ENCODE results near the gene TNFRSF21.

Gene TNFRSF21

DNA sequence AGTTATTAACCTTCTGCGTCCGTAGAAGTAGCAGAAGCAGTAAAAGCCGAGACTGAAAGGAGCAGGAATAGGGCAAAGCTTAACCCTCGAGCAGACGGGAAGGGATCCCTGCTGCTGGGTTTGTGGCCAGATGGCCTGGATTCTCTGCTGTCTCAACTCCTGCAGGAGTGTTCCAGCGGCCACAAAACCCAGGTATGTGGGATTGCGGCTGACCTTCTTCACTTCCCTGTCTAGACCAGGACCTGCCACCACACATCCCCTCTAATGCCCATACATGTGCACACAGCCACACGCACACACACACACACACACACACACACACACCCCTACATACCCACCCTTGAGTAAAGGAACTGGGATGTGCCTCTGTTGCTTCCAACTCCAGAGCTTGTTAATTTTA lies 33.1 kb upstream of the TNFRSF21 start:
- no peaks in the 10 kb centered on the region for H4K20me1 ChIP-seq (ENCODE audit: insufficient read depth, low read length)
- ATAC-seq (ENCODE audit: insufficient read depth, low read depth) (no peak), DNase-seq (no peak)
- H3K27me3 ChIP-seq (ENCODE audit: insufficient read depth, low read length, poor library complexity) = no peaks in the 10 kb centered on the region
- H3K4me1 ChIP-seq (ENCODE audit: insufficient read depth, low read length) = no peaks in the 10 kb centered on the region
- TF ChIP-seq, protein P1, sequence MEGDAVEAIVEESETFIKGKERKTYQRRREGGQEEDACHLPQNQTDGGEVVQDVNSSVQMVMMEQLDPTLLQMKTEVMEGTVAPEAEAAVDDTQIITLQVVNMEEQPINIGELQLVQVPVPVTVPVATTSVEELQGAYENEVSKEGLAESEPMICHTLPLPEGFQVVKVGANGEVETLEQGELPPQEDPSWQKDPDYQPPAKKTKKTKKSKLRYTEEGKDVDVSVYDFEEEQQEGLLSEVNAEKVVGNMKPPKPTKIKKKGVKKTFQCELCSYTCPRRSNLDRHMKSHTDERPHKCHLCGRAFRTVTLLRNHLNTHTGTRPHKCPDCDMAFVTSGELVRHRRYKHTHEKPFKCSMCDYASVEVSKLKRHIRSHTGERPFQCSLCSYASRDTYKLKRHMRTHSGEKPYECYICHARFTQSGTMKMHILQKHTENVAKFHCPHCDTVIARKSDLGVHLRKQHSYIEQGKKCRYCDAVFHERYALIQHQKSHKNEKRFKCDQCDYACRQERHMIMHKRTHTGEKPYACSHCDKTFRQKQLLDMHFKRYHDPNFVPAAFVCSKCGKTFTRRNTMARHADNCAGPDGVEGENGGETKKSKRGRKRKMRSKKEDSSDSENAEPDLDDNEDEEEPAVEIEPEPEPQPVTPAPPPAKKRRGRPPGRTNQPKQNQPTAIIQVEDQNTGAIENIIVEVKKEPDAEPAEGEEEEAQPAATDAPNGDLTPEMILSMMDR (IDR thresholded peaks at IDR 0.05; ENCODE audit: borderline replicate concordance, extremely low read depth, low read length, poor library complexity, severe bottlenecking) = no peak
- no peak for TF ChIP-seq EZH2 (IDR thresholded peaks at IDR 0.05; ENCODE audit: borderline replicate concordance, low read depth, low read length, severe bottlenecking)
- no peaks in the 10 kb centered on the region for H3K79me2 ChIP-seq (ENCODE audit: insufficient read depth, low read length)
- H3K27ac ChIP-seq (ENCODE audit: low read length) = no peak overlapping the region
- H3K9me3 ChIP-seq (ENCODE audit: insufficient read depth, low read length, severe bottlenecking) = no peaks in the 10 kb centered on the region
- no peak overlapping the region for H3K4me2 ChIP-seq (ENCODE audit: insufficient read depth, low read length)
- no peak overlapping the region for H2AFZ ChIP-seq (ENCODE audit: low read depth, low read length)
- no peaks in the 10 kb centered on the region for H3K36me3 ChIP-seq (ENCODE audit: insufficient read depth, low read length)
- H3K4me3 ChIP-seq (ENCODE audit: low read depth in 1 of 2, low read length in 2 of 2) = no peak overlapping the region
- H3K9ac ChIP-seq (ENCODE audit: low read depth, low read length) = no peak overlapping the region

DNA sequence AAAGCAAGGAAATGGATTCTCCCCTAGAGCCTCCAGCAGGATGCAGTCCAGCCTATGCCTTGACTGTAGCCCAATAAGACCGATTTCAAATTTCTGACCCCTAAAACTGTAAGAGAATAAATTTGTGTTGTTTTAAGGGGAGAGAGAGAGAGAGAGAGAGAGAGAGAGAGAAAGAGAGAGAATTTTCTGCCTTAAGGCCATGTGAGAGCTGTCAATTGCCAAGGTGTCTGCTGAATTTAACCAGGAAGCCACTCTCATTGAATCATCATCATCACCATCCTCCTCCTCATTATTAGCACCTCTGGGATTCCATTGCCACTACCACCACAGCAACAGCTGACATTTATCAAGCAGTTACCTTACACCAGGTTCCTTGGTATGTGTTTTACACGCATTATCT lies 27.8 kb upstream of the TNFRSF21 start:
- Histone ChIP-seq H3K4me3 (ENCODE audit: low read depth in 1 of 2, low read length in 2 of 2) (no peak overlapping the region), H3K4me1 (ENCODE audit: insufficient read depth, low read length) (no peaks in the 10 kb centered on the region), H3K4me2 (ENCODE audit: insufficient read depth, low read length) (no peak overlapping the region), H3K36me3 (ENCODE audit: insufficient read depth, low read length) (no peaks in the 10 kb centered on the region), H3K79me2 (ENCODE audit: insufficient read depth, low read length) (no peaks in the 10 kb centered on the region), H3K27me3 (ENCODE audit: insufficient read depth, low read length, poor library complexity) (peaks cover 3% of the 10 kb centered on the region), H4K20me1 (ENCODE audit: insufficient read depth, low read length) (no peaks in the 10 kb centered on the region), H3K9ac (ENCODE audit: low read depth, low read length) (no peak overlapping the region), H3K27ac (ENCODE audit: low read length) (no peak overlapping the region), H2AFZ (ENCODE audit: low read depth, low read length) (no peak overlapping the region), H3K9me3 (ENCODE audit: insufficient read depth, low read length, severe bottlenecking) (no peaks in the 10 kb centered on the region)
- ATAC-seq (ENCODE audit: insufficient read depth, low read depth) = no peak
- no peak for DNase-seq
- TF ChIP-seq, protein P1 (IDR thresholded peaks at IDR 0.05; ENCODE audit: borderline replicate concordance, extremely low read depth, low read length, poor library complexity, severe bottlenecking) = no peak
- TF ChIP-seq EZH2 (IDR thresholded peaks at IDR 0.05; ENCODE audit: borderline replicate concordance, low read depth, low read length, severe bottlenecking) = no peak

DNA sequence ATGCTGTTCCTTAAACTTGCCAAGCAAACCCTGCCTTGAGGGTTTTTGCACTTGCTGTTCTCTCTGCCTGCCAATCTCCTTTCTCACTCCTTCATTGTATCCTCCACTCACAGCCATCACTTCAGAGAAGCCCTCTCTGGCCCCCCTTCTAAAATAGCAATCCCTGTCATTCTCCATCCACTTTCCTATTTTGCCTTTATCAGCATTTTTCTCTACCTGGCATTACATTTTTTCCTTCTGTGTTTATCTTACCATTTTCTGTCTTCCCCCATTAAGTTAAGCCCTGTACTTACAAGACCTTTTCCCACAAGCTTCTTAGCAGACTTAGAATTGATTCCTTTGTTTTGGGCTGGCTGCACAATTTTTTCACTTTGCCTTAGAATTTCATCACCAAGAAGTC lies 26.6 kb upstream of the TNFRSF21 start:
- H3K27ac ChIP-seq (ENCODE audit: low read length) = no peak overlapping the region
- no peaks in the 10 kb centered on the region for H3K36me3 ChIP-seq (ENCODE audit: insufficient read depth, low read length)
- H2AFZ ChIP-seq (ENCODE audit: low read depth, low read length) = no peak overlapping the region
- ATAC-seq (ENCODE audit: insufficient read depth, low read depth) (no peak), DNase-seq (no peak)
- H3K4me1 ChIP-seq (ENCODE audit: insufficient read depth, low read length) = no peaks in the 10 kb centered on the region
- no peaks in the 10 kb centered on the region for H3K9me3 ChIP-seq (ENCODE audit: insufficient read depth, low read length, severe bottlenecking)
- TF ChIP-seq EZH2 (IDR thresholded peaks at IDR 0.05; ENCODE audit: borderline replicate concordance, low read depth, low read length, severe bottlenecking) = no peak
- TF ChIP-seq, protein P1 (IDR thresholded peaks at IDR 0.05; ENCODE audit: borderline replicate concordance, extremely low read depth, low read length, poor library complexity, severe bottlenecking) = no peak
- peaks cover 3% of the 10 kb centered on the region for H3K27me3 ChIP-seq (ENCODE audit: insufficient read depth, low read length, poor library complexity)
- H3K9ac ChIP-seq (ENCODE audit: low read depth, low read length) = no peak overlapping the region
- H4K20me1 ChIP-seq (ENCODE audit: insufficient read depth, low read length) = no peaks in the 10 kb centered on the region
- H3K79me2 ChIP-seq (ENCODE audit: insufficient read depth, low read length) = no peaks in the 10 kb centered on the region
- H3K4me2 ChIP-seq (ENCODE audit: insufficient read depth, low read length) = no peak overlapping the region
- H3K4me3 ChIP-seq (ENCODE audit: low read depth in 1 of 2, low read length in 2 of 2) = no peak overlapping the region

DNA sequence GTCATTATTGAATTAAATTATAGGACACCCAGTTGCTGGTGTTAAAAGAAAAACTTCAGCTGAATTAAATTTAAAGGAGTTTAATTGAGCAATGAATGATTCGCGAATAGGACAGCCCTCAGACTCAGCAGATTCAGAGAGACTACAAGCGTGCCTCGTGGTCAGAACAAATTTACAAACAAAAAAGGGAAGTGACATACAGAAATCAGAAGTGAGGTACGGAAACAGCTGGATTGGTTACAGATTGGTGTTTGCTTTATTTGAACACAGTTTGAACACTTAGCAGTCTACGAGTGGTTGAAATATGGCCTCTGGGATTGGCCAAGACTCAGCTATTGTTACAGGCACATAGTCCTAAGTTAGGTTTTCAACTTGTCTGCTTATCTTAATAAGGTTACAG lies 25.8 kb upstream of the TNFRSF21 start:
- Histone ChIP-seq H3K4me3 (ENCODE audit: low read depth in 1 of 2, low read length in 2 of 2) (no peak overlapping the region), H3K27ac (ENCODE audit: low read length) (no peak overlapping the region), H3K27me3 (ENCODE audit: insufficient read depth, low read length, poor library complexity) (peaks cover 3% of the 10 kb centered on the region), H3K36me3 (ENCODE audit: insufficient read depth, low read length) (no peaks in the 10 kb centered on the region), H3K4me1 (ENCODE audit: insufficient read depth, low read length) (no peaks in the 10 kb centered on the region), H2AFZ (ENCODE audit: low read depth, low read length) (no peak overlapping the region), H3K4me2 (ENCODE audit: insufficient read depth, low read length) (no peak overlapping the region), H4K20me1 (ENCODE audit: insufficient read depth, low read length) (no peaks in the 10 kb centered on the region), H3K9ac (ENCODE audit: low read depth, low read length) (no peak overlapping the region), H3K79me2 (ENCODE audit: insufficient read depth, low read length) (no peaks in the 10 kb centered on the region), H3K9me3 (ENCODE audit: insufficient read depth, low read length, severe bottlenecking) (no peaks in the 10 kb centered on the region)
- TF ChIP-seq, protein P1 (IDR thresholded peaks at IDR 0.05; ENCODE audit: borderline replicate concordance, extremely low read depth, low read length, poor library complexity, severe bottlenecking) = no peak
- no peak for TF ChIP-seq EZH2 (IDR thresholded peaks at IDR 0.05; ENCODE audit: borderline replicate concordance, low read depth, low read length, severe bottlenecking)
- no peak for DNase-seq
- no peak for ATAC-seq (ENCODE audit: insufficient read depth, low read depth)

Data from DND-41 (cell line).